Esophagus squamous epithelium (tissue), 5 donors: ENCODE measurements around the gene RCOR1. TPM values are rescaled to one million over a fixed set of nuclear protein-coding genes. Genes with fewer than 3 reads are reported as not detected.

Source experiments
- DNase-seq: peaks from one replicate; lab custom pipeline; 2025; lab: John Stamatoyannopoulos, UW
- H3K27ac ChIP-seq, 4 donors: fragments of 200-600 bp; sonication (generic); one replicate each; pipeline ENCODE4 v1.5.1; 2016 to 2019; ENCODE audit warnings: mild to moderate bottlenecking in 1 of 4
- H3K27me3 ChIP-seq, 4 donors: fragments of 200-600 bp; sonication (generic); 1 replicate in 3 of 4; 2 replicates in 1 of 4; pipeline versions ENCODE4 v1.5.1 to v1.6.0; 2017 to 2021; ENCODE audit warnings: antibody characterized with exemption in 1 of 4
- H3K36me3 ChIP-seq, 3 donors: fragments of 200-600 bp; sonication (generic); one replicate each; pipeline ENCODE4 v1.5.1; 2016 to 2019
- H3K4me1 ChIP-seq, 3 donors: fragments of 200-600 bp; sonication (generic); one replicate each; pipeline ENCODE4 v1.5.1; 2017 to 2019
- H3K4me3 ChIP-seq, 4 donors: fragments of 200-600 bp; sonication (generic); 1 replicate in 3 of 4; 2 replicates in 1 of 4; pipeline ENCODE4 v1.5.1; 2016 to 2019; ENCODE audit warnings: mild to moderate bottlenecking in 2 of 4, moderate library complexity in 1 of 4
- H3K9me3 ChIP-seq, 3 donors: fragments of 200-600 bp; sonication (generic); one replicate each; pipeline ENCODE4 v1.5.1; 2016 to 2019
- CTCF ChIP-seq, 6 experiments: fragments of 450-650 bp in 4 of 6; fragments of 200-600 bp in 2 of 6; sonication (generic) in 2 of 6; IDR thresholded peaks; one replicate each; pipeline ENCODE4 v1.5.1; 2016 to 2019; ENCODE audit warnings: antibody characterized with exemption in 6 of 6, mild to moderate bottlenecking in 4 of 6, moderate library complexity in 4 of 6
- POLR2A ChIP-seq, 4 donors: fragments of 450-650 bp; IDR thresholded peaks; one replicate each; pipeline ENCODE4 v1.6.1; 2017; ENCODE audit warnings: antibody characterized with exemption in 4 of 4, mild to moderate bottlenecking in 4 of 4, moderate library complexity in 3 of 4
- WGBS, 2 donors: methylation state at CpG; one replicate each; pipeline ENCODE4 v1.1.5; 2018; 5-methylcytosine and 5-hydroxymethylcytosine counted together
- intact Hi-C: fragments of 100-400 bp; cut with DNase I; formaldehyde crosslinking; loops from one replicate; pipeline ENCODE4 v1.15.0; 2022
- total RNA-seq, 4 donors: library from RNA; depleted of rRNA; stranded (reverse); fragments of >200 nt; gene quantifications; one replicate each; pipeline ENCODE4 v1.1.0, GENCODE V29; 2016
- donor health status: DM: yes; HTN: yes; CAD: no.

RCOR1 gene
- total RNA-seq, 4 donors from 2014 or later, result 25.6 to 56.9 (median 35.2) TPM

GRCh38 chr14:102738373-102739189 is 146.1 kb downstream of the RCOR1 start:
- 72 to 86% methylated on average over 6 of the region's 11 CpGs for WGBS, 2 donors
- DNase-seq, result no peak
- intact Hi-C loops, result no loop called here

GRCh38 chr14:102739190-102739469 is 146.7 kb downstream of the RCOR1 start:
- H3K27me3 ChIP-seq, result no peaks in the 10 kb centered on the region
- intact Hi-C loops, result no loop called here
- whole genome bisulfite sequencing, 2 donors, result no CpG with 5 or more reads among the region's 3 CpGs

More at GRCh38 chr14:102738373-102739189, 146.1 kb downstream of the RCOR1 start:
- Histone ChIP-seq H3K36me3 (peaks cover 0 to 57% (median 0%) of the 10 kb centered on the region in 3 donors), H3K4me1 (no peaks in the 10 kb centered on the region), H3K27me3 (no peaks in the 10 kb centered on the region), H3K4me3 (no peak overlapping the region), H3K9me3 (peaks cover 0 to 26% (median 18%) of the 10 kb centered on the region in 3 donors), H3K27ac (no peak overlapping the region)
- no peak for TF ChIP-seq POLR2A (IDR thresholded peaks at IDR 0.05)
- no peak for TF ChIP-seq CTCF (IDR thresholded peaks at IDR 0.05)

GRCh38 chr14:102746634-102747438 is 154.4 kb downstream of the RCOR1 start:
- H3K4me3 ChIP-seq, result no peak overlapping the region
- 96 to 98% methylated on average over 8 to 16 of the region's 28 CpGs for WGBS, 2 donors
- intact Hi-C loops, result no loop called here
- peaks cover 0 to 48% (median 7%) of the 10 kb centered on the region in 3 donors for H3K36me3 ChIP-seq
- no peaks in the 10 kb centered on the region for H3K27me3 ChIP-seq
- no peaks in the 10 kb centered on the region for H3K4me1 ChIP-seq
- TF ChIP-seq CTCF (IDR thresholded peaks at IDR 0.05), result no peak
- no peak for TF ChIP-seq POLR2A (IDR thresholded peaks at IDR 0.05)
- peaks cover 0 to 9% (median 6%) of the 10 kb centered on the region in 3 donors for H3K9me3 ChIP-seq
- H3K27ac ChIP-seq, result no peak overlapping the region
- no peak for DNase-seq

More at GRCh38 chr14:102739190-102739469, 146.7 kb downstream of the RCOR1 start:
- H3K9me3 ChIP-seq, result peaks cover 0 to 26% (median 18%) of the 10 kb centered on the region in 3 donors
- H3K27ac ChIP-seq, result no peak overlapping the region
- no peak overlapping the region for H3K4me3 ChIP-seq
- H3K4me1 ChIP-seq, result no peaks in the 10 kb centered on the region
- peaks cover 0 to 53% (median 0%) of the 10 kb centered on the region in 3 donors for H3K36me3 ChIP-seq
- TF ChIP-seq CTCF (IDR thresholded peaks at IDR 0.05), result no peak
- TF ChIP-seq POLR2A (IDR thresholded peaks at IDR 0.05), result no peak
- no peak for DNase-seq

- TF ChIP-seq POLR2A (IDR thresholded peaks at IDR 0.05), result no peak
- no peak for TF ChIP-seq CTCF (IDR thresholded peaks at IDR 0.05)
- no peaks in the 10 kb centered on the region for H3K27me3 ChIP-seq
- WGBS, 2 donors, result 90% methylated on average over 4 to 5 of the region's 8 CpGs
Observed at GRCh38 chr14:102748806-102749205, 156.4 kb downstream of the RCOR1 start.

More at GRCh38 chr14:102748806-102749205, 156.4 kb downstream of the RCOR1 start:
- Histone ChIP-seq H3K4me1 (no peaks in the 10 kb centered on the region), H3K27ac (no peak overlapping the region), H3K9me3 (no peaks in the 10 kb centered on the region), H3K36me3 (peaks cover 0 to 41% (median 7%) of the 10 kb centered on the region in 3 donors), H3K4me3 (no peak overlapping the region)
- no peak for DNase-seq
- intact Hi-C loops, result no loop called here
